ENCODE data around the gene SLCO1C1.

SLCO1C1 gene

DNA sequence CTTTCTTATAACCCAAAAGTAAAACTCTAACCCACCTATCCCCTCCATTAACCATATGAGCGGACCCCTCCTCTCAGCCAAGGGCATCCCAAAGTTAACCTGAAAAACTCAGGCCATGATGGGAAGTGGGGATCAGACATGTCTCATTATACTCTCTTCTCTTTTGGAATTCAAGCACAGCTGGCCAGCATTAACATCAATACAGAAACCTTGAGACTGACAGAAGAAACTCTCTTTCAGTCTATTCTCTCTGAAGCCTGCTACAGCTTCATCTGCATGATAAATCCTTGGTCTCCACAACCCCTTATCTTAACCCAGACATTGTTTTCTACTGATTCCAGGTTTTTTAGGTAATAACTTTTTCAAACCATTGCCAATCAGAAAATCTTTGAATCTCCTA is 97.8 kb downstream of the SLCO1C1 start:
- DNase-seq (ENCODE audit: low read depth, low spot score): no peak

DNA sequence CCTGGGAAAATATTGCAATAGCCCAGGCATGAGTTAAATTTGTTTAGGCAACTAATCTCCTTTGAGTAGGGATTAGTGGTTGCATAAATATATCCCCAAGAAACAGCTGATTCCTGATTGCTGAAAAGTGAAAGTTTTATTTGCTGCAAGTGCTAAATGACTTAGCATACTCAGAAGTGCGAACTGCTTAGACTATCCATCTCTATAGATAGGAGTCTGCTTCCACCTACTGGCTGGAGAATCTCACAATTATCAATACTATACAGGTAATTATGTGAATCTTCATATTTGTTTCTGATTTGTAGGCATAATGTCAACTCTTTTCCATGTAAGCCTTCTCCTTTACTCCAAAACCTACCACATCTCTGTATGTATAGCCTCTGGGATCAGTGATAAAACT is 103.4 kb downstream of the SLCO1C1 start:
- DNase-seq (ENCODE audit: low read depth, low spot score): peak; percentile 4

GRCh38 chr12:20800160-20800559 is 105.0 kb downstream of the SLCO1C1 start:
- DNase-seq (ENCODE audit: low read depth, low spot score): no peak

DNA sequence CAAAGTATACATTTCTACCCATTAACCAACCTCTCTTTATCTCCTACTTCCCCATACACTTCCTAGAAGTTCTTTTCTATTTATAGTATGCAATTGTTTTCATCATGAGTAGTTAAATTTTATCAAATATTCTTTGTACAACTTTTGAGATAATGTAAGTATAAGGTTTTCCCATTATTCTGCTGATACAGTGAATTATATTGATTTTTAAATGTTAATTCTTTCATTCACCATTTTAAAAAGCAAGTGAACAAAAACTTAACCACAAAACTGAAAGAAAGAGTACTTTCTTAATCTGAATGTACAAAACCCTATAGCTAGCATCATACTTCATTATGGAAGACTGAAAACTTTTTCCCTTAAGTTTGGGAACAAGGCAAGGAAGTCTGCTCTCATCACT is 105.9 kb downstream of the SLCO1C1 start:
- no peak for DNase-seq (ENCODE audit: low read depth, low spot score)
